Gastroesophageal sphincter (tissue), 3 donors: ENCODE results near the gene MAP7D2.

ENCODE experiments used
- CTCF ChIP-seq, 4 experiments: fragments of 200-600 bp in 2 of 4; fragments of 450-650 bp in 2 of 4; sonication (generic) in 1 of 4; IDR thresholded peaks; one replicate each; pipeline ENCODE4 v1.5.1; 2017 to 2019; ENCODE audit warnings: antibody characterized with exemption in 4 of 4, mild to moderate bottlenecking in 2 of 4, moderate library complexity in 2 of 4
- EP300 ChIP-seq: sonication (generic); formaldehyde crosslinking; IDR thresholded peaks from one replicate; pipeline ENCODE4 v1.6.1; 2017; ENCODE audit warnings: antibody characterized with exemption, mild to moderate bottlenecking
- POLR2AphosphoS5 ChIP-seq: sonication (generic); formaldehyde crosslinking; IDR thresholded peaks from one replicate; pipeline ENCODE4 v1.6.1; 2017; ENCODE audit warnings: antibody characterized with exemption

- TF ChIP-seq POLR2AphosphoS5: no peak
- no peak for TF ChIP-seq CTCF (IDR thresholded peaks at IDR 0.05)
- TF ChIP-seq EP300: no peak
Observed at GRCh38 chrX:20015422-20015821, 101.3 kb downstream of the MAP7D2 start.
